ENCODE data around the gene SDK1.

SDK1 gene

DNA sequence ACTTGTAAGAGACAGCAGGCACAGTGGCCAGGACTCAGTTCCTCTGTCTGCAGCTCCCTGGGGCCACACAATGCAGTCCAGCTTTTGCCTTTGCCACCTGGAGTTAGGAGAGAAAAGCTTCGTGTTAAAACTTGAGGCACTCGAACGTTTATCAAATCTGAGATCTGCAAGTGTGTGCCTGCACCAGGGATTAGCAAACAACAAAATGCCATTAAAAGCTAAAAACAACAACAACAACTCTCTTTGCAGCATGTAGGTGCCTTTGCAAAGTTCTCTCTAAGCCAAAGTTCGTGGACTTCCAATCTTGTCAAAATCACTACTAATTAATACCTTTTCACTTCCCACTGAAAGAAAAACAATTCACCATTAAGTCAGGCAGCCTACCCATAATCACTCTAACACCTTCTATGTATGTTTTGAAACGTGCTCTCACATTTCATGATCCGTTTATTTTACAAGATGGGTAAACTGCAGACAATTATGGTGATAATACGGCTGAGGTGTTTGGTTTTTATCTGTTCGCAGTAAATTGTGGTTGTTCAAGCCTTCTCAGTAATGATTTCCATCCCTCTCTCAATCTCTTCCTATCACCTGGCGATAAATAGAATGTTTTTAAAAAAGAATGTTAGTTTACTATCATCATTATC, 36.2 kb upstream of the SDK1 start:
- TF ChIP-seq, protein P1, sequence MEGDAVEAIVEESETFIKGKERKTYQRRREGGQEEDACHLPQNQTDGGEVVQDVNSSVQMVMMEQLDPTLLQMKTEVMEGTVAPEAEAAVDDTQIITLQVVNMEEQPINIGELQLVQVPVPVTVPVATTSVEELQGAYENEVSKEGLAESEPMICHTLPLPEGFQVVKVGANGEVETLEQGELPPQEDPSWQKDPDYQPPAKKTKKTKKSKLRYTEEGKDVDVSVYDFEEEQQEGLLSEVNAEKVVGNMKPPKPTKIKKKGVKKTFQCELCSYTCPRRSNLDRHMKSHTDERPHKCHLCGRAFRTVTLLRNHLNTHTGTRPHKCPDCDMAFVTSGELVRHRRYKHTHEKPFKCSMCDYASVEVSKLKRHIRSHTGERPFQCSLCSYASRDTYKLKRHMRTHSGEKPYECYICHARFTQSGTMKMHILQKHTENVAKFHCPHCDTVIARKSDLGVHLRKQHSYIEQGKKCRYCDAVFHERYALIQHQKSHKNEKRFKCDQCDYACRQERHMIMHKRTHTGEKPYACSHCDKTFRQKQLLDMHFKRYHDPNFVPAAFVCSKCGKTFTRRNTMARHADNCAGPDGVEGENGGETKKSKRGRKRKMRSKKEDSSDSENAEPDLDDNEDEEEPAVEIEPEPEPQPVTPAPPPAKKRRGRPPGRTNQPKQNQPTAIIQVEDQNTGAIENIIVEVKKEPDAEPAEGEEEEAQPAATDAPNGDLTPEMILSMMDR (IDR thresholded peaks at IDR 0.05): no peak
- Histone ChIP-seq H3K4me1 (ENCODE audit: control insufficient read depth in 1 of 2, insufficient read depth in 1 of 2, low read depth in 1 of 2, low read length in 1 of 2) (no peaks in the 10 kb centered on the region), H3K4me3 (ENCODE audit: low read depth in 1 of 2, low read length in 1 of 2) (no peak overlapping the region), H3K9me3 (no peaks in the 10 kb centered on the region), H3K27ac (no peak overlapping the region), H3K36me3 (no peaks in the 10 kb centered on the region), H3K27me3 (peaks cover 23% of the 10 kb centered on the region)

DNA sequence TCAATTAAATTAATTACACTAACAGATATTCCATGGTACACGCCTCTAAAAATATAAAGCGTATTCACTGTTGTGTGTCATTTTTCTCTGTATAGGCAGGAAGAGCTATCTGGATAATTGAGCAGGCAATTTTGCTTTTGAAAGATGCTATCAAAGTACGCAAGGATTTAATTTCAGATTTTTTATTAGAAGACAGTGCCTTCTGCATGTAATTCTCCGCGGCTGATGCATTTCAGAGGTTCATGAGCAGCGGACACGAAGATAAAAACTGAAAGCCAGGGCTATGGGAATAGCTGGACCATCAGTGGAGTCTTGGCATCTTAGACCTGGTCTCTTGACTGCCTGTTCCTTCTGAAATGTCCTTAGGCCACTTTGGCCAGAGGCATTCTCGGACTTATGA, 35.7 kb upstream of the SDK1 start:
- H3K4me3 ChIP-seq (ENCODE audit: low read depth in 1 of 2, low read length in 1 of 2): no peak overlapping the region
- TF ChIP-seq, protein P1 (IDR thresholded peaks at IDR 0.05): no peak
- no peaks in the 10 kb centered on the region for H3K4me1 ChIP-seq (ENCODE audit: control insufficient read depth in 1 of 2, insufficient read depth in 1 of 2, low read depth in 1 of 2, low read length in 1 of 2)
- H3K36me3 ChIP-seq: no peaks in the 10 kb centered on the region
- H3K9me3 ChIP-seq: no peaks in the 10 kb centered on the region
- peaks cover 23% of the 10 kb centered on the region for H3K27me3 ChIP-seq
- no peak overlapping the region for H3K27ac ChIP-seq

DNA sequence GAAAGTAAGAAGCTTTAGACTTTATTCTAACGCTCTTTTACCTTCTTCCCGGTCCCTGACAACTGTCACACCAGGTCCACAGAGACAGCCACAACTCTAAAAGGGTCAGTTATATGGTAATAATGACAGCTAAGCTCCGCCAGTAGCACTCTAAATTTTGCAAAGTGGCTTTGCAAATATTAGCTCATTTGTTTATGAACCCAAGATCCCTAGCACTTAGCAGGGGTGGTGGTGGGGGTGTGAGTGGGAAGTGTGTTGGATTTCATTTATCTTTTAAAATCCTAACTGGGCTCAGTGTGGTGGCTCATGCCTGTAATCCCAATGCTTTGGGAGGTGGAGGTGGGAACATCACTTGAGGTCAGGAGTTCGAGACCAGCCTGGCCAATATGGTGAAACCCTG, 34.8 kb upstream of the SDK1 start:
- Histone ChIP-seq H3K27ac (no peak overlapping the region), H3K4me1 (ENCODE audit: control insufficient read depth in 1 of 2, insufficient read depth in 1 of 2, low read depth in 1 of 2, low read length in 1 of 2) (no peaks in the 10 kb centered on the region), H3K9me3 (no peaks in the 10 kb centered on the region), H3K27me3 (peaks cover 23% of the 10 kb centered on the region), H3K36me3 (no peaks in the 10 kb centered on the region), H3K4me3 (ENCODE audit: low read depth in 1 of 2, low read length in 1 of 2) (no peak overlapping the region)
- TF ChIP-seq, protein P1 (IDR thresholded peaks at IDR 0.05): no peak

DNA sequence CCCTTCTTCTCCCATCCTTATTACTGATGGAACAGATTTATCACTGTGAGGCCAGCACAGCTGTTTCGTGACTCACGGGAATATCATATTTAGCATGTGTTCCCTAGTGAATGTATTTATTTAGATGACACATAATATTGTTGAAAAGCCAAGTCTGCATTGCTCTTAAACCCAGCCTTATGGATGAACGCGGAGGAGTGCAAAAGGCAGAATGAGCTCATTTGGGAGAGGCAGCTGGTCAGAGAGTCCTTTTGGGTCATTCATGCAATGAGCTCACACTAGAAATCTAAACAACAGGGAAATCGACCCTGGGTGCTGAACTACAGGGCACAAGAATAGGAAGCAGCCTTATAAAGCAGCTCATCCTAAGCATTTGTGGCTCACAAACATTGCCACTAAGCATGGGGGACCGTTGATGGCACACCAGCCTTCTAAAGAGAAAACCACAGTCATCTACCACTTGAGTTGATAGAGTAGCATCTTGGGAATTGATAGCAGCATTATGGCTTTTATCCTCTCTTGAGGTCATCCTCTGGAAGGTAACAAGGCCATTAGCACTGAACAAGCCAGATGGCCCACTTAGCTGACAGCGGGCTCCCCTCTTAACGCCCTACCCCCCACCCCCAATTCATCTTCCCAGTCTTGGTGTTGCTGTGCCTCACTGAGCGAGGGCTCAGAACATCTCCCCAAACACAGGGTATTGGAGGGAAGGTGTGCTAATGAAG, 32.9 kb upstream of the SDK1 start:
- H3K4me1 ChIP-seq (ENCODE audit: control insufficient read depth in 1 of 2, insufficient read depth in 1 of 2, low read depth in 1 of 2, low read length in 1 of 2): no peaks in the 10 kb centered on the region
- H3K27me3 ChIP-seq: peaks cover 23% of the 10 kb centered on the region
- H3K9me3 ChIP-seq: no peaks in the 10 kb centered on the region
- no peak overlapping the region for H3K4me3 ChIP-seq (ENCODE audit: low read depth in 1 of 2, low read length in 1 of 2)
- TF ChIP-seq, protein P1 (IDR thresholded peaks at IDR 0.05): no peak
- H3K27ac ChIP-seq: no peak overlapping the region
- no peaks in the 10 kb centered on the region for H3K36me3 ChIP-seq

DNA sequence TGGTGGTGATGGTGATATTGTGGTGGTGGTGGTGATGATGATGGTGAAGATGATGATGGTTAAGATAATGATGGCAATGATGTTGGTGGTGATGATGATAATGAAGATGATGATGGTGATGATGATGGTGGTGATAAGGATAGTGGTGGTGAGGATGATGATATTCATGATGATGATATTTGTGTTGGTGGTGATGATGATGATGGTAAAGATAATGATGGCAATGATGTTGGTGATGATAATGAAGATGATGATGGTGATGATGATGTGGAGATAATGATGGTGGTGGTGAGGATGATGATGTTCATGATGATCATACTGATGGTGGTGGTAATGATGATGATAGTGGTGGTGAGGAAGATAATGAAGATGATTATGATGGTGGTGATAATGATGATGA, 30.7 kb upstream of the SDK1 start:
- Histone ChIP-seq H3K4me3 (ENCODE audit: low read depth in 1 of 2, low read length in 1 of 2) (no peak overlapping the region), H3K27me3 (peaks cover 10% of the 10 kb centered on the region), H3K27ac (no peak overlapping the region), H3K36me3 (no peaks in the 10 kb centered on the region), H3K9me3 (no peaks in the 10 kb centered on the region), H3K4me1 (ENCODE audit: control insufficient read depth in 1 of 2, insufficient read depth in 1 of 2, low read depth in 1 of 2, low read length in 1 of 2) (no peaks in the 10 kb centered on the region)
- TF ChIP-seq, protein P1 (IDR thresholded peaks at IDR 0.05): no peak
